LoVo (cell line): ENCODE data around the gene AKAP1.
"Not testable (repeated sequence)": the region's sequence is repeated elsewhere in the genome, so short reads cannot be mapped to it uniquely, and the experiment has no call there.

Experiments used
- DNase-seq: peaks from one replicate; pipeline ENCODE4 v3.0.0-alpha.2; 2016; ENCODE audit warnings: low spot score

AKAP1 gene

GRCh38 chr17:57077000-57077399 lies 8.0 kb upstream of the AKAP1 start:
- no peak for DNase-seq

GRCh38 chr17:57078274-57078673 lies 6.8 kb upstream of the AKAP1 start:
- DNase-seq = no peak

- no peak for DNase-seq
Observed at GRCh38 chr17:57080718-57081117, 4.3 kb upstream of the AKAP1 start.

- no peak for DNase-seq
Observed at GRCh38 chr17:57082441-57082840, 2.6 kb upstream of the AKAP1 start.

- DNase-seq = no peak
Observed at GRCh38 chr17:57084361-57084801, 665 bp upstream of the AKAP1 start.

- peak; percentile 73 for DNase-seq
Observed at GRCh38 chr17:57085448-57086068, 512 bp downstream of the AKAP1 start.

- DNase-seq = peak; percentile 41
Observed at GRCh38 chr17:57086069-57086930, 1.3 kb downstream of the AKAP1 start.

- DNase-seq = no peak
Observed at GRCh38 chr17:57088298-57088697, 3.3 kb downstream of the AKAP1 start.

- no peak for DNase-seq
Observed at GRCh38 chr17:57089391-57089790, 4.3 kb downstream of the AKAP1 start.

GRCh38 chr17:57090560-57091185 lies 5.6 kb downstream of the AKAP1 start:
- no peak for DNase-seq

- DNase-seq = no peak
Observed at GRCh38 chr17:57091186-57091618, 6.2 kb downstream of the AKAP1 start.

- no peak for DNase-seq
Observed at GRCh38 chr17:57092171-57092570, 7.1 kb downstream of the AKAP1 start.

- no peak for DNase-seq
Observed at GRCh38 chr17:57092779-57093178, 7.7 kb downstream of the AKAP1 start.

GRCh38 chr17:57096472-57097202 lies 11.6 kb downstream of the AKAP1 start:
- DNase-seq = no peak

GRCh38 chr17:57097832-57098421 lies 12.9 kb downstream of the AKAP1 start:
- DNase-seq = no peak

GRCh38 chr17:57099165-57099564 lies 14.1 kb downstream of the AKAP1 start:
- DNase-seq = no peak

- DNase-seq = no peak
Observed at GRCh38 chr17:57102122-57102521, 17.1 kb downstream of the AKAP1 start.

GRCh38 chr17:57102660-57103059 lies 17.6 kb downstream of the AKAP1 start:
- DNase-seq = not testable (repeated sequence)

- DNase-seq = peak; percentile 32
Observed at GRCh38 chr17:57104461-57105175, 19.6 kb downstream of the AKAP1 start.

- no peak for DNase-seq
Observed at GRCh38 chr17:57105591-57105990, 20.5 kb downstream of the AKAP1 start.
